ENCODE data around the gene ZYG11A.

The ZYG11A gene

DNA sequence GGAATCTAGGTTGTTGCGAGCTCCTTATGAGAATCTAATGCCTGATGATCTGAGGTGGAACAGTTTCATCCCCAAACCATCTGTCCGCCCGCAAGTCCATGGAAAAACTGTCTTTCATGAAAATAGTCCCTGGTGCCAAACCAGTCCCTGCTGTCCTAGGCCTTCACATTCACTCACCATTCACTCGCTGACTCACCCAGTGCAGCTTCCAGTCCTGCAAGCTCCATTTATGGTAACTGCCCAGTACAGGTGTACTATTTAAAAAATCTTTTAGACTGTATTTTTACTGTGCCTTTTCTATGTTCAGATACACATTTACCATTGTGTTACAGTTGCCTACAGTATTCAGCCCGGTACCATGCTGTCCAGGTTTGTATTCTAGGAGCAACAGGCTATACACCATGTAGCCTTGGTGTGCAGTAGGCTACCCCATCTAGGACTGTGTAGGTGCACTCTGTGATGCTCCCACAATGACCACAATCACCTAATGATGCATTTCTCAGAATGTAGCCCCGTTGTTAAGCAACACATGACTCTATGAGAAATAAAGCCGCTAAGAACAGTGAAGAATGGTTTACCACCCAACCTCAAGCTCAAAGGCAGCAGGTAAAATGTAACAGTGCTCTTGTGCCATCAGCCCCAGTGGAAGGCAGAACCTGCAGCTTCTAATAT lies 76.6 kb downstream of the ZYG11A start:
- DNase-seq, result no peak

DNA sequence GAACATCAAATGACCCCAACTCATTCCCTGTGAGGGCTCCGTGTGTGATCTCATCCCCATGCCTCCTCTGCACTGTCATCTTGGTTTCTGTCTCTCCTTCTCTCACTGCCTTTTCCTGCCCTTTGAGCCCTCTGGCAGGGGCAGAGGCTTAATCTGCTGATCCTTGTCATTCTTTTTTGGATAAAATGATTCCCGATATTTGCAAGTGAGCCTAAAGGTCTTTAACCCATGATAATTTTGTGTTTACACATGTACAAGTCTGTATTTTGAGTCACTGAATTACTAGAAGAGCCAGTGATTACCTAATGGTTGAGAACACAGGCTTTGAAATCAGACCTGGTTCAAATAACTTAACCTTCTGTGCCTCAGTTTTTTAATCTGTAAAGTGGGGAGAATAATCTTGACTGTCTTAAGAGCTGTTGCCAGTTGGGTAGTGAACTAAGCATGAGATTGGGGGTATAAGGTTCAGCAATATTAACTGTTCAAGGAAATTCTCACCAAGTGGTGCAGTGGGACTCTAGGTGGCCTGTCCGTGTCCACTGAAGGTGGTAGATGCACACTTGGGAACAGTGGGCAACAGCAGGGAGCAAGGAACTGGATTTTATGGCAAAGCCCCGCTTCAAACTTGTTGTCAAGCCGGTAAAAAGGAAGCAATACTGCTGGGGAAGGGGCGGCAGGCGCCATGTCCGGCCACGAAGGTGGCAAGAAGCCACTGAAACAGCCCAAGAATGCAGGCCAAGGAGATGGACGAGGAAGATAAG lies 77.3 kb downstream of the ZYG11A start:
- DNase-seq, result no peak

- no peak for DNase-seq
Observed at GRCh38 chr1:52920791-52921291, 78.3 kb downstream of the ZYG11A start.

DNA sequence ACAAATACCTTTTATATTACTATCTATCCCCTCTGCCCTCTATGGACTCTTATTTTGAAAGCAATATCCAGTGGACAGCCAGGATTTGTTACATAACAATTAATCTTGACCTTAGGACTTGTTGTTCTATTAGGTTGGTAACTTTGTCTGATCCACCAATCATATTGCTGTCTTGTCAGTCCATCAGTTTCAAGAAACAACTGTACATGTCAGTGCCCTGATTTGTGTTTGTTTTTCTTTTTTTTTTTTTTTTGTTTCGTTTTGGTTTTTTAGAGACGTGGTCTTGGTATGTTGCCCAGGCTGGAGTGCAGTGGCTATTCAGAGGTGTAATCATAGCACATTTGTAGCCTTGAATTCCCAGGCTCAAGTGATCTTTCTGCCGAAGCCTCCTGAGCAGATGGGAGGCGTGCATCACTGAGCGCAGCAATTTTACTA lies 83.0 kb downstream of the ZYG11A start:
- DNase-seq, result no peak

- no peak for DNase-seq
Observed at GRCh38 chr1:52926864-52927211, 84.3 kb downstream of the ZYG11A start.

DNA sequence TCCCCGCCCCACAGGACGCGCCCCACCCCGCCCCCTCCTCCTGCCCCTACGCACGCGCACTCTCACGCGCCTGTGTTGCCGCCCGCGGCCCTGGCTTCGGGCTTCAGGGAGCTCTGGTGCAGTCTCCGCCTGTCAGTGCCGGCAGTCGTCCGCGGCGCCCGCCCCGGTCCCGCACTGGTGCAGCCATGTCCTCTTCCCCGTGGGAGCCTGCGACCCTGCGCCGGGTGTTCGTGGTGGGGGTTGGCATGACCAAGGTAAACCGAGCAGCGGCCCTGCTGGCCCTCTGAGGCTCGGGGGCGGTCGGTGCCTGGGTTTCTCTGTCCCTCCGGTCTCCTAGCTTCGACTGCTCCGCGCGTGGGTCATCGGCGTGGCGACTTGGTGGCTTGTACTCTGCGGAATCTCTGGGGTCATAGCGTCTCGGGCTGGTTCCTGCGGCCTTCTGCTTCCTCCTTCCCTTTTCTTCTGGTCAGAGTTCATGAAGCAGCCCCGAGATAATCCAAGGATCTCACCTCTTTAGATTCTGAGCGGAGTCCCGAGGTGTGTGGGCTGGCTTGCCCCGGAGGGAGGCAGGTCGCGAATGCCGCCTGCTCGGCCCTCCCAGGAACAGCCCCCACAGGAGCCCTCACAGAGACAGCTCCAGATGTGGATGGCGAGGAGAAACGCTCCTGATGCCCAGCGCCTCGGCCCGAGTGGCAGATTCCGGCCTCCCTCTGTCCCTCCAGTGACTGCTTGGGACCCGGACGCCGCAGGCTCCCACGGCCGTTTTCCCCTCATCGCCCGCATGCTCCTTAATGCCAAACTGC lies 84.9 kb downstream of the ZYG11A start, which contains the start of gene SCP2:
Gene SCP2, plus strand, starts transcription at position 65 of the 803 bp plus-strand sequence. Its CDS starts 121 bp downstream, at position 186.
- peak; percentile 91 for DNase-seq

DNA sequence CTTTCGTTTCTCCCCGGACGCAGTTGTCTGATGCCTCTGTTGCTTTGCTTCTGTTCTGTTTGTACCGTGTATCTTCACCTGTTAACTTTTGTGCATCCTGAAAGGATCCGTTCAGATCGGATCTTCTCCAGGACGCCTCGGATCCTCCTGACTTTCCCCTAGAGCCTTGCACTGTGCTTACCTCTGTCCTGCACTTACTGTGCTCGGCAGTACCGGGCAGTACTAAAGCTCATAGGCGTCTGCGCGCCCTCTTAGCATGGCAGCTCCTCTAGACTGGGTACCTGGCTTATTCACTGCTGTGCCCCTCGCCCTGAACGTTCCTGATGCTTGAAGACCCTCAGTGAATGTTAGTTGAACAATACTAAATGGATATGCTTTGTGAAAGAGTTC lies 85.5 kb downstream of the ZYG11A start:
- DNase-seq, result no peak

DNA sequence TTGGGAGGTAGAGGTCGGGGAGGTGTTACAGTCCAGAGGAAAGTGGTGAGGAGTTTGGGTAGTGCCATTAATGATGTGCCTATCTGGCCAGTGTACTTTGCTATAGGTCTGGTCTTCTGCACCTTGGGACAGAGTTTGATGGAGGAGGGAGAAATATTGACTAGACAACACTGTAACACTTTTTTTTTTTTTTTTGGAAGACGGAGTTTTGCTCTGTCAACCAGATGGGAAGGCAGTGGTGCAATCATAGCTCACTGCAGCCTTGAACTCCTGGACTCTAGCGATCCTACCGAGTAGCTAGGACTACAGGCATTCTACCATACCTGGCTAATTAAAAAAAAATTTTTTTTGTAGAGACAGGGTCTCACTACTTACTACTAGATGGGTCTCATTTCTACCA lies 86.5 kb downstream of the ZYG11A start:
- DNase-seq, result no peak

GRCh38 chr1:52937433-52938182 lies 95.0 kb downstream of the ZYG11A start:
- DNase-seq, result no peak

DNA sequence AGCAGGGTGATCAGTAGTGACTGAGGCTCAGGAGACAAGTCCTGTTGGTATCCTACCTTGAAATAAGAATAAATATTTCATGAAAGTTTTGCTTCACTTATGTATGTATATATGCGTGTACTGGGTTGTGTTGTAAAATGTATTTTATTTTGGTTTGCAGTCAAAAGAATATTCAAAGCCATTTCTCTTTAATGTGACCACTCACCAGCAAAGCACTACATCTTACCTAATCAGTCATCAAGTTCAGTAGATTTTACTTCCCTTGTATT lies 95.6 kb downstream of the ZYG11A start:
- no peak for DNase-seq

- DNase-seq, result no peak
Observed at GRCh38 chr1:52943876-52944416, 101.4 kb downstream of the ZYG11A start.

GRCh38 chr1:52944566-52944965 lies 102.0 kb downstream of the ZYG11A start:
- DNase-seq, result no peak

All from activated effector memory CD4-positive, alpha-beta T cell treated with anti-CD3 and anti-CD28 coated beads, Interleukin-2, amount 50 U/mL, for 16 hours (primary cell).